Breast epithelium (tissue), 4 donors: ENCODE results near the gene ANKRD1. TPM values are rescaled to one million over a fixed set of nuclear protein-coding genes. Genes with fewer than 3 reads are reported as not detected.

Source experiments
- DNase-seq, 2 donors: peaks; one replicate each; pipeline ENCODE4 v3.0.0-alpha.2; 2019; ENCODE audit warnings: low spot score in 2 of 2
- H3K27ac ChIP-seq, 2 donors: fragments of 200-600 bp; sonication (generic) in 1 of 2; one replicate each; pipeline ENCODE4 v1.5.1; 2016 to 2019; ENCODE audit warnings: mild to moderate bottlenecking in 1 of 2
- H3K27me3 ChIP-seq, 2 donors: fragments of 200-600 bp; sonication (generic) in 1 of 2; one replicate each; pipeline versions ENCODE4 v1.5.1 to v1.6.0; 2017 to 2019; ENCODE audit warnings: control low read depth in 1 of 2, mild to moderate bottlenecking in 1 of 2
- H3K36me3 ChIP-seq: fragments of 200-600 bp; one replicate; pipeline ENCODE4 v1.5.1; 2019
- H3K4me1 ChIP-seq, 2 donors: fragments of 200-600 bp; sonication (generic); one replicate each; pipeline ENCODE4 v1.5.1; 2016 to 2019; ENCODE audit warnings: control low read depth in 1 of 2
- H3K4me3 ChIP-seq, 3 donors: fragments of 200-600 bp; sonication (generic); 1 replicate in 2 of 3; 2 replicates in 1 of 3; pipeline ENCODE4 v1.5.1; 2016 to 2019; ENCODE audit warnings: mild to moderate bottlenecking in 3 of 3, moderate library complexity in 2 of 3
- H3K9me3 ChIP-seq, 2 donors: fragments of 200-600 bp; sonication (generic) in 1 of 2; one replicate each; pipeline ENCODE4 v1.5.1; 2016 to 2019; ENCODE audit warnings: control low read depth in 1 of 2
- POLR2A ChIP-seq: fragments of 450-650 bp; IDR thresholded peaks from one replicate; pipeline ENCODE4 v1.6.1; 2016; ENCODE audit warnings: antibody characterized with exemption, mild to moderate bottlenecking, moderate library complexity
- POLR2AphosphoS5 ChIP-seq, 3 donors: sonication (generic); formaldehyde crosslinking; IDR thresholded peaks; one replicate each; pipeline ENCODE4 v1.6.1; 2017; ENCODE audit warnings: antibody characterized with exemption in 3 of 3
- intact Hi-C: fragments of 100-400 bp; cut with DNase I; formaldehyde crosslinking; loops from one replicate; pipeline ENCODE4 v1.15.1; 2023; ENCODE audit warnings: low total_unique reads
- total RNA-seq, 3 donors: library from RNA; depleted of rRNA; stranded (reverse); fragments of >200 nt; gene quantifications; one replicate each; pipeline ENCODE4 v1.1.0, GENCODE V29; 2016
- TF ChIP-seq, protein P1 (sequence below), 3 donors: fragments of 450-650 bp; IDR thresholded peaks; one replicate each; pipeline ENCODE4 v1.5.1; 2016 to 2017; ENCODE audit warnings: antibody characterized with exemption in 3 of 3, mild to moderate bottlenecking in 3 of 3, moderate library complexity in 3 of 3

Gene ANKRD1
- total RNA-seq, 3 donors from 2014 or later = 0.32 to 0.66 TPM; not detected in 1

GRCh38 chr10:90927293-90927692 lies 6.4 kb upstream of the ANKRD1 start:
- H3K9me3 ChIP-seq = no peaks in the 10 kb centered on the region
- no peaks in the 10 kb centered on the region for H3K27me3 ChIP-seq
- no peak overlapping the region for H3K4me3 ChIP-seq
- peaks cover 0 to 9% of the 10 kb centered on the region in 2 donors for H3K4me1 ChIP-seq
- DNase-seq = no peak
- no peak for TF ChIP-seq POLR2A
- TF ChIP-seq, protein P1, sequence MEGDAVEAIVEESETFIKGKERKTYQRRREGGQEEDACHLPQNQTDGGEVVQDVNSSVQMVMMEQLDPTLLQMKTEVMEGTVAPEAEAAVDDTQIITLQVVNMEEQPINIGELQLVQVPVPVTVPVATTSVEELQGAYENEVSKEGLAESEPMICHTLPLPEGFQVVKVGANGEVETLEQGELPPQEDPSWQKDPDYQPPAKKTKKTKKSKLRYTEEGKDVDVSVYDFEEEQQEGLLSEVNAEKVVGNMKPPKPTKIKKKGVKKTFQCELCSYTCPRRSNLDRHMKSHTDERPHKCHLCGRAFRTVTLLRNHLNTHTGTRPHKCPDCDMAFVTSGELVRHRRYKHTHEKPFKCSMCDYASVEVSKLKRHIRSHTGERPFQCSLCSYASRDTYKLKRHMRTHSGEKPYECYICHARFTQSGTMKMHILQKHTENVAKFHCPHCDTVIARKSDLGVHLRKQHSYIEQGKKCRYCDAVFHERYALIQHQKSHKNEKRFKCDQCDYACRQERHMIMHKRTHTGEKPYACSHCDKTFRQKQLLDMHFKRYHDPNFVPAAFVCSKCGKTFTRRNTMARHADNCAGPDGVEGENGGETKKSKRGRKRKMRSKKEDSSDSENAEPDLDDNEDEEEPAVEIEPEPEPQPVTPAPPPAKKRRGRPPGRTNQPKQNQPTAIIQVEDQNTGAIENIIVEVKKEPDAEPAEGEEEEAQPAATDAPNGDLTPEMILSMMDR (IDR thresholded peaks at IDR 0.05) = no peak
- no peak for TF ChIP-seq POLR2AphosphoS5 (IDR thresholded peaks at IDR 0.05)
- H3K27ac ChIP-seq = no peak overlapping the region
- no peaks in the 10 kb centered on the region for H3K36me3 ChIP-seq
- intact Hi-C loops = no loop called here

DNA sequence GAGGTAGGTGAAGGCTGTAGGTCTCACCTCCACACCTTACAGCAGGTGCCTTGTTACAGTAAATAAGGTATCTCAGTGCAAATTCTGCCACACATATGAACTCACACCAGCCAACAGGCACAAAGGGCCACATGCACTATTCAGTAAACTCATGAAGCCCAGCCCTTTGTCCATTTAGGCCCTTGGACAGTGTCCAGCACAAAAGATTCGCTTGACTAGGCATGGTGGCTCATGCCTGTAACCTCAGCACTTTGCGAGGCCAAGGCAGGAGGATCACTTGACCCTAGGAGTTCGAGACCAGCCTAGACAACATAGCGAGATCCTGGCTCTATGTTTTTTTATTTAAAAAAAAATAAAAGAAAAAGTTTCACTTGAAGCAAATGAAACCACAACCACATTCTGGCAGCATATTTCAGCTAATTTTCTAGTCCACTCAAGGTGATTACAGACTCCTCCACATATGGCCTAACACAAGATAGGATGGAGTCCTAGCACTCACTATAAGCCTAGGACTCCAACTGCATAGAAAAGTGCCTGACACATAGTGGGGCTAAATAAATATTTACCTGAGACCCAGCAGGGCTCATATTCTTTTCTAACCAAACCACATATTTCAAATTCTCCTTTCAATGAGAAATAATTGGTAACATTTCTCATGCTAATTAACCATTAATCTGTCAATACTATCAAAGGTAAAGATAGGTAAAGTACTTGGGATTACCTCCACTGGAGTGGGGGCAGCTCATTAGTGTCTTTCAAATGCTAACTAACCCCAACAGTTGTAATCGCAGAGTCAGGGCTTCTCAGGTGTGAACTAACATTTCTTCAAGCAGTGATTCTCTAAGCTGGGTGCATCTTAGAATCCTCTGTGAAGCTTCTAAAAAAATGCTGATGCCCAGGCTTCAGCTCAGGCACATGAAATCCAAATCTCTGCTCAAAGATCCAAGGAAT lies 4.5 kb upstream of the ANKRD1 start:
- Histone ChIP-seq H3K9me3 (no peaks in the 10 kb centered on the region), H3K27ac (no peak overlapping the region), H3K4me1 (peaks cover 0 to under 1% of the 10 kb centered on the region in 2 donors), H3K27me3 (no peaks in the 10 kb centered on the region), H3K36me3 (no peaks in the 10 kb centered on the region), H3K4me3 (no peak overlapping the region)
- DNase-seq = no peak
- TF ChIP-seq, protein P1 (IDR thresholded peaks at IDR 0.05) = no peak
- TF ChIP-seq POLR2AphosphoS5 (IDR thresholded peaks at IDR 0.05) (no peak), POLR2A (no peak)
- intact Hi-C loops = no loop called here

DNA sequence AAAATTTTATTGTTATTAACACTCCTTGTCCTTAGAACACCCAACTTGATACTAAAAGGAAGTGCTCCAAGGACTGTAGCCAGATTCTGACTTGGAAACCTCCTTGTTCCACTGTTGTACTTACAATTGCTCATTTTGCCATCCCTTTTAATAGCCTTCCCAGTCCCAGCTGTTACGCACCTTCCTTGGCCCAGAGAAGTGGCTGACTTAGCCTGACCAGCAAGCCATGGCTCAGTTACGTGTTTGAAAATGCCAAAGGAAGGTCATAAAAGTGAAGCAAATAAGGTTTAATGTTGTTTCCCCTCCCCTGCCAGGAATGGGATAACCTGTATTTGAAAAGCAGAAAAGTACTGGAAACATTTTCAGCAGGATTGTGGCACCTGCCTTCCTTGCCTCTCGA lies 3.7 kb upstream of the ANKRD1 start:
- H3K36me3 ChIP-seq = no peaks in the 10 kb centered on the region
- H3K27me3 ChIP-seq = no peaks in the 10 kb centered on the region
- H3K9me3 ChIP-seq = no peaks in the 10 kb centered on the region
- H3K4me3 ChIP-seq = no peak overlapping the region
- intact Hi-C loops = no loop called here
- no peaks in the 10 kb centered on the region for H3K4me1 ChIP-seq
- H3K27ac ChIP-seq = no peak overlapping the region
- DNase-seq = no peak
- TF ChIP-seq POLR2AphosphoS5 (IDR thresholded peaks at IDR 0.05) = no peak

- Histone ChIP-seq H3K27me3 (no peaks in the 10 kb centered on the region), H3K36me3 (no peaks in the 10 kb centered on the region), H3K4me1 (no peaks in the 10 kb centered on the region), H3K4me3 (no peak overlapping the region), H3K27ac (no peak overlapping the region), H3K9me3 (no peaks in the 10 kb centered on the region)
- DNase-seq = no peak
- intact Hi-C loops = no loop called here
- TF ChIP-seq POLR2A = no peak
- TF ChIP-seq, protein P1 (IDR thresholded peaks at IDR 0.05) = no peak
- TF ChIP-seq POLR2AphosphoS5 (IDR thresholded peaks at IDR 0.05) = no peak
Observed at GRCh38 chr10:90923111-90923731, 2.3 kb upstream of the ANKRD1 start.

- intact Hi-C loops = no loop called here
- TF ChIP-seq POLR2A (no peak), POLR2AphosphoS5 (IDR thresholded peaks at IDR 0.05) (no peak)
- TF ChIP-seq, protein P1 (IDR thresholded peaks at IDR 0.05) = no peak
- Histone ChIP-seq H3K27me3 (no peaks in the 10 kb centered on the region), H3K9me3 (no peaks in the 10 kb centered on the region), H3K27ac (no peak overlapping the region), H3K36me3 (no peaks in the 10 kb centered on the region), H3K4me1 (no peaks in the 10 kb centered on the region), H3K4me3 (no peak overlapping the region)
- no peak for DNase-seq
Observed at GRCh38 chr10:90921906-90922305, 1.0 kb upstream of the ANKRD1 start.
